ENCODE results near the gene ACO1. TPM values are rescaled to one million over a fixed set of nuclear protein-coding genes. Genes with fewer than 3 reads are reported as not detected.

Gene ACO1
- total and polyA plus RNA-seq, 2 donors (not counting 3 experiments of a cell fraction or from before 2014, with no cell fraction given): 51.6 to 54.1 TPM

DNA sequence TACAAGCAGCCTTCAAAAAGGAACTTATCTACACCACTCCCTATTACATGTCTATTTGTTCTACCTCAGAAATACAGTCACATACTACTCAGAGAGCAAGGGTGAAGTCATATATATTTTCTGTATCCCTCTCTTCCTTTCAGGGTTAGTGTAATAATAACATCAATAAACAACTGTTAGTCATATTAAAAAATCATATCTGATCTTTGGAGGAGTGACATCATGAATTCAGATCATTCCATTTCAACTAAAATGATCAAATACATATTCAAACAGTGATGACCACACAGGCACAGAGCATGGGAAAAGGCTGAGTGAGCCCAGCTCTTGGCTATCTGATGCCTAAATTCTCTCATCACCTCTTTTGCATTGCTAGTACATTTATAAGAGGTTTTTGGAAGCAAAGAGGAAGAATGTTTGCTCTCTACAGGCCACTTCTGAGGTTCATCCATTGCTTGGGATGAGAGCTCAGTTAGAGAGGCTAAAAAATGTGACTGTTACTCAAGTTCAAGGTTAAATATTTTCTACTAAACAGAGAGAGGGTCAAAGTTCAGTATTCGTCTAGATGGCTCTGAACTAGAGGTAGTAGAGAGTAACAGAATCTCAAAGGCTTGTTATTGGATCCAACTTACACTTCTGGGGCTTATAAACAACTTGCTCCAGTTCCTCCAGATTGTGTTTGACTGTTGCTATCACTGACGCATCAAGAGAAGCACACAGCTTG lies 102.6 kb downstream of the ACO1 start:
- H3K9ac ChIP-seq (replicated peaks; ENCODE audit: extremely low read depth, insufficient read depth, low read length): no peak overlapping the region
- no peak overlapping the region for H3K4me2 ChIP-seq (ENCODE audit: insufficient read depth, low read length)
- CTCF ChIA-PET: interaction anchor here (1.1 to 3.3 kb wide), 2 partner anchors 39 to 40 kb away, joined by 5 to 20 read pairs; partner anchors contain the start of gene RIGI
- H3K27me3 ChIP-seq (ENCODE audit: control insufficient read depth in 2 of 2, insufficient read depth in 2 of 2, low read length in 2 of 2): no peaks in the 10 kb centered on the region
- H3K36me3 ChIP-seq (ENCODE audit: control insufficient read depth in 2 of 2, extremely low read depth in 1 of 2, insufficient read depth in 2 of 2, low read length in 2 of 2): peaks cover 7 to 25% of the 10 kb centered on the region in 2 experiments
- H3K9me3 ChIP-seq (replicated peaks; ENCODE audit: control insufficient read depth, insufficient read depth, low read length): no peaks in the 10 kb centered on the region
- H3K4me3 ChIP-seq (replicated peaks in 1 of 3; ENCODE audit: insufficient read depth in 1 of 3, low read depth in 1 of 3, low read length in 3 of 3): no peak overlapping the region
- H3K27ac ChIP-seq (ENCODE audit: insufficient read depth, low read depth, low read length): no peak overlapping the region
- H3K79me2 ChIP-seq (ENCODE audit: control insufficient read depth, insufficient read depth, low read length): no peaks in the 10 kb centered on the region
- no peaks in the 10 kb centered on the region for H3K9me1 ChIP-seq (replicated peaks; ENCODE audit: control insufficient read depth, extremely low read depth, insufficient read depth, low read length)
- intact Hi-C loops (cut with micrococcal nuclease) (no loop called here), dilution Hi-C loops (cut with MboI; ENCODE audit: extremely low pct_ligation_motif_present, low sequenced_read_pairs) (no loop called here)
- TF ChIP-seq GATA2 (IDR thresholded peaks at IDR 0.05; ENCODE audit: insufficient read depth, insufficient read length, low read depth, low read length): no peak
- TF ChIP-seq, protein P1, sequence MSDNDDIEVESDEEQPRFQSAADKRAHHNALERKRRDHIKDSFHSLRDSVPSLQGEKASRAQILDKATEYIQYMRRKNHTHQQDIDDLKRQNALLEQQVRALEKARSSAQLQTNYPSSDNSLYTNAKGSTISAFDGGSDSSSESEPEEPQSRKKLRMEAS (IDR thresholded peaks at IDR 0.05; ENCODE audit: insufficient read depth, insufficient read length): no peak
- TF ChIP-seq, protein P2, sequence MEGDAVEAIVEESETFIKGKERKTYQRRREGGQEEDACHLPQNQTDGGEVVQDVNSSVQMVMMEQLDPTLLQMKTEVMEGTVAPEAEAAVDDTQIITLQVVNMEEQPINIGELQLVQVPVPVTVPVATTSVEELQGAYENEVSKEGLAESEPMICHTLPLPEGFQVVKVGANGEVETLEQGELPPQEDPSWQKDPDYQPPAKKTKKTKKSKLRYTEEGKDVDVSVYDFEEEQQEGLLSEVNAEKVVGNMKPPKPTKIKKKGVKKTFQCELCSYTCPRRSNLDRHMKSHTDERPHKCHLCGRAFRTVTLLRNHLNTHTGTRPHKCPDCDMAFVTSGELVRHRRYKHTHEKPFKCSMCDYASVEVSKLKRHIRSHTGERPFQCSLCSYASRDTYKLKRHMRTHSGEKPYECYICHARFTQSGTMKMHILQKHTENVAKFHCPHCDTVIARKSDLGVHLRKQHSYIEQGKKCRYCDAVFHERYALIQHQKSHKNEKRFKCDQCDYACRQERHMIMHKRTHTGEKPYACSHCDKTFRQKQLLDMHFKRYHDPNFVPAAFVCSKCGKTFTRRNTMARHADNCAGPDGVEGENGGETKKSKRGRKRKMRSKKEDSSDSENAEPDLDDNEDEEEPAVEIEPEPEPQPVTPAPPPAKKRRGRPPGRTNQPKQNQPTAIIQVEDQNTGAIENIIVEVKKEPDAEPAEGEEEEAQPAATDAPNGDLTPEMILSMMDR (IDR thresholded peaks at IDR 0.05; ENCODE audit: extremely low read depth in 1 of 2, insufficient read depth in 1 of 2, low read depth in 1 of 2, low read length in 2 of 2): no peak
- no peak for TF ChIP-seq FOS (IDR thresholded peaks at IDR 0.05; ENCODE audit: borderline replicate concordance, insufficient read depth, low read length)
- TF ChIP-seq EZH2 (IDR thresholded peaks at IDR 0.05; ENCODE audit: borderline replicate concordance, low read depth, low read length, severe bottlenecking): no peak
- TF ChIP-seq JUN (IDR thresholded peaks at IDR 0.05; ENCODE audit: borderline replicate concordance, insufficient read depth, insufficient read length, low read depth): no peak
- TF ChIP-seq POLR2A (IDR thresholded peaks at IDR 0.05; ENCODE audit: low read depth, low read length): no peak
- H2AFZ ChIP-seq (ENCODE audit: low read depth, low read length): no peak overlapping the region
- BruUV-seq (replicated peaks): no TSS peak
- no peak for FAIRE-seq
- POLR2A ChIA-PET: interaction anchor here (0.6 kb wide), 1 partner anchor 65 kb away, joined by 9 read pairs; no protein-coding TSS in a partner anchor
- peak; percentile 21 for DNase-seq (ENCODE audit: low read depth, low spot score)
- H4K20me1 ChIP-seq (replicated peaks; ENCODE audit: control insufficient read depth, extremely low read depth, insufficient read depth, low read length): no peaks in the 10 kb centered on the region
- H3K4me1 ChIP-seq (ENCODE audit: control insufficient read depth, extremely low read depth, insufficient read depth, low read length): no peaks in the 10 kb centered on the region

All from endothelial cell of umbilical vein (primary cell).